Measurements from ENCODE around the gene APBA2.

DNA sequence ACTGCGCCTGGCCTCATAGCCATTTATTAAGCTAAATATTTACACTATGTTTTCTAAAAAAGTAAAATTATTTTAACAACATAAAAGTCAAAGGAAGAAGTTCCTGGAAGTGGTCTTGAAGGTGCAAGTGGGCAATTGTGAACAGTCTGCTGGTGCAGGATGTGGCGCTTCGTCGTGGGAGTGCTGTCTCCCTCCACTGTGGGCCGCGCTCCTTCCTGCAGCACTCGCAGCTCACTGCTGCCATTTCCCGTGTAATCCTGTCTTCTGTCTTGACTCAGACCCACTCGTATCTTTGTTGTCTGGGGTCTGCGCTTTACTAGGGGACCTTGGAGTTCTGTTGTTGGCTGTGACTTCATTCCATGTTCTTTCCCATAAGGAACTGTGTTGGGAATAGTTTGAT lies 56.3 kb downstream of the APBA2 start:
- TF ChIP-seq, protein P1, sequence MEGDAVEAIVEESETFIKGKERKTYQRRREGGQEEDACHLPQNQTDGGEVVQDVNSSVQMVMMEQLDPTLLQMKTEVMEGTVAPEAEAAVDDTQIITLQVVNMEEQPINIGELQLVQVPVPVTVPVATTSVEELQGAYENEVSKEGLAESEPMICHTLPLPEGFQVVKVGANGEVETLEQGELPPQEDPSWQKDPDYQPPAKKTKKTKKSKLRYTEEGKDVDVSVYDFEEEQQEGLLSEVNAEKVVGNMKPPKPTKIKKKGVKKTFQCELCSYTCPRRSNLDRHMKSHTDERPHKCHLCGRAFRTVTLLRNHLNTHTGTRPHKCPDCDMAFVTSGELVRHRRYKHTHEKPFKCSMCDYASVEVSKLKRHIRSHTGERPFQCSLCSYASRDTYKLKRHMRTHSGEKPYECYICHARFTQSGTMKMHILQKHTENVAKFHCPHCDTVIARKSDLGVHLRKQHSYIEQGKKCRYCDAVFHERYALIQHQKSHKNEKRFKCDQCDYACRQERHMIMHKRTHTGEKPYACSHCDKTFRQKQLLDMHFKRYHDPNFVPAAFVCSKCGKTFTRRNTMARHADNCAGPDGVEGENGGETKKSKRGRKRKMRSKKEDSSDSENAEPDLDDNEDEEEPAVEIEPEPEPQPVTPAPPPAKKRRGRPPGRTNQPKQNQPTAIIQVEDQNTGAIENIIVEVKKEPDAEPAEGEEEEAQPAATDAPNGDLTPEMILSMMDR (conservative IDR thresholded peaks at IDR 0.05; ENCODE audit: low read depth, low read length): no peak
- no peak for TF ChIP-seq EZH2 (IDR thresholded peaks at IDR 0.05; ENCODE audit: borderline replicate concordance, low read depth, low read length, poor library complexity, severe bottlenecking)
